GM06990 (cell line): ENCODE data around the gene ACSM2B.
"Not testable (repeated sequence)": the region's sequence is repeated elsewhere in the genome, so short reads cannot be mapped to it uniquely, and the experiment has no call there.

Source experiments
- DNase-seq: peaks from one replicate; pipeline ENCODE4 v3.0.0-alpha.2; 2011; ENCODE audit not compliant: insufficient read length; ENCODE audit errors: extremely low read depth
- H3K27me3 ChIP-seq: replicated peaks from 2 replicates; pipeline ENCODE4 v1.6.0; 2011; ENCODE audit warnings: low read length; ENCODE audit not compliant: control insufficient read depth, insufficient read depth
- H3K36me3 ChIP-seq: 2 replicates; pipeline ENCODE4 v1.5.1; 2011; ENCODE audit warnings: low read length; ENCODE audit not compliant: control insufficient read depth, insufficient read depth
- H3K4me3 ChIP-seq: replicated peaks from 2 replicates; pipeline ENCODE4 v1.5.1; 2011; ENCODE audit warnings: low read depth, mild to moderate bottlenecking, control low read depth, low read length
- CTCF ChIP-seq: IDR thresholded peaks from 2 replicates; pipeline ENCODE4 v1.5.1; 2011; ENCODE audit warnings: low read length, control low read depth, mild to moderate bottlenecking, inconsistent platforms; ENCODE audit not compliant: insufficient read depth, poor library complexity, severe bottlenecking

The ACSM2B gene

DNA sequence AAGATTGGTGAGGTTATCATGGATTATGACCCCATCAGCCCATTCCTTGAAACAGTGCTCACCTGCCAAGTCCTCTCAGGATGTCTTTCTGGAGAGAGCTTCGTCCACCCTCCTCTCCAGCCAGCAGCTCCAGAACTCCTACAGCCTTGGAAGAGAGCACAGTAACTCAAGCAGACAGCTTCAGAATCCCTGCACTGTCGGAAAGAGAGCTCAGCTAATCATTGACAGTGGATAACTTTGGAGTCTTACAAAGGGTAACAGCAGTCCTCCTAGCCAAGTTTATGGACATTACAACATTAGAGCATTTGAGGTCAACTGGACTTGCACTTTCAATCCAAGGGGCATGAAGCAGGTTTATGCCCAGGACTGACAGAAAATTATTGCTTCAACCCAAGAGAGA lies at the start of gene ACSM2B:
Gene ACSM2B (minus strand): TSS at position 223 of the 400 bp plus-strand sequence. CDS start 11,522 bp downstream, outside the sequence.
- not testable (repeated sequence) for H3K36me3 ChIP-seq, H3K27me3 ChIP-seq, DNase-seq, H3K4me3 ChIP-seq

DNA sequence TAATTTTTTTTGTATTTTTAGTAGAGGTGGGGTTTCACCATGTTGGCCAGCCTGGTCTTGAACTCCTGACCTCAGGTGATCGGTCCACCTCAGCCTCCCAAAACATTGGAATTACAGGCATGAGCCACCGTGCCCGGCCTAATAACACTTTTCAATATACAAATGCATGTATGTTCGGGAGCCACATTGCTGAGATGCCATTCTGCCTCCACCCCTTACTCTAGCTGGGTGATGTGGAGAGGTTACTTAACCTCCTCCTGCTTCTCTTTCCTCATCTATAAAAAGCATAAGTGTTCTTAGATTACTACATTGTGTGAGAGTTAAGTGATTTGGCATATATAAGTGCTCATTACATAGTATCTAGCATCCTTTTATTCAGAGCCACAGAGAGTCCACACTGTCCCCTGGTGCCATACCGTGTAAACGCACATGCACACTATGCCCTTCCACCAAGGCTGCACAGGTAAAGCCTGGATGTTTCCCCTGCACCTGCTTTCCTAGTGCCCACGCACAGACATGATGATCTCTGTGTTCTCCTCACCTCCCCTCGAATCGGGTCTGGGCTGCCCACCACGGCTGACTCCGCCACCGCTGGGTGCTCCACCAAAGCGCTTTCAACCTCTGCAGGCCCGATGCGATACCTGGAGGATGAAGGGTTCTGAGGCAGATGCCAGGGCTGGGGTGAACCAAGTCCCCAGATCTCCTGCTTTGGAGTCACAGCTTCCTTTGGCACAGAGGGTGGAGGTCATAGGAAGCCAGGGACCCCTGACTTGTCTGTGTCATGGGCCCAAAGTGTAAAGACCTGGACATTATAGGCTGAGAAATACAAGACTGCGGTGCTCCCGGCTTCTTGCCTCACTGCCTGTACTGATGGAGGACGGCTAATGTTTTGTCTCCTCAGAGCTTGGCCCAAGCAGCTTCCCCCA lies 49.0 kb upstream of the ACSM2B start:
- no peak for TF ChIP-seq CTCF
- no peak overlapping the region for H3K4me3 ChIP-seq
- no peaks in the 10 kb centered on the region for H3K27me3 ChIP-seq
- DNase-seq: no peak
- H3K36me3 ChIP-seq: no peaks in the 10 kb centered on the region

- no peaks in the 10 kb centered on the region for H3K36me3 ChIP-seq
- no peak for TF ChIP-seq CTCF
- H3K4me3 ChIP-seq: no peak overlapping the region
- DNase-seq: no peak
- no peaks in the 10 kb centered on the region for H3K27me3 ChIP-seq
Measured at GRCh38 chr16:20624205-20624604, 48.0 kb upstream of the ACSM2B start.

- H3K4me3 ChIP-seq: no peak overlapping the region
- H3K27me3 ChIP-seq: no peaks in the 10 kb centered on the region
- no peak for DNase-seq
- no peaks in the 10 kb centered on the region for H3K36me3 ChIP-seq
- TF ChIP-seq CTCF: no peak
Measured at GRCh38 chr16:20622498-20622870, 46.3 kb upstream of the ACSM2B start.

- H3K4me3 ChIP-seq: no peak overlapping the region
- H3K36me3 ChIP-seq: no peaks in the 10 kb centered on the region
- no peaks in the 10 kb centered on the region for H3K27me3 ChIP-seq
- DNase-seq: no peak
- no peak for TF ChIP-seq CTCF
Measured at GRCh38 chr16:20621406-20621805, 45.2 kb upstream of the ACSM2B start.

DNA sequence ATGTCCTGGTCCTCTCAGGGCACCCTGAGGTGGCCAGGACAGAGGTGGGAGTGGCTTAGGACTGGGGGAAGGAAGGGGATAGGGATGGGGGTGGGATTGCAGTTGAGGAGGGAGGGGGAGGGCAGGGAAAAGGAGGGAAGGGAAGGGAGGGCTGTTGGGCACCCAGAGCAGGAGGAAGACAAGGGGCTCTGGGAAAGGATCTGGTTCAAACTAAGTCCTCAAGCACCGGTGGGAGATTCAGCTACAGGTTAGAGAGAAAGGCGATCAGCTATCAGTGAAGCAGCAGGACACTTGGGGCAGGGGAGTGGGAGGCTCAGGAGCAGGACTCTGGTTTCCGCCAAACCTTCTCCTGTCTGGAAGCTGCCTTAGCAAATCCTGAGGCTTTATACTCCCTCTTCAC lies 44.6 kb upstream of the ACSM2B start:
- H3K27me3 ChIP-seq: no peaks in the 10 kb centered on the region
- TF ChIP-seq CTCF: no peak
- H3K36me3 ChIP-seq: no peaks in the 10 kb centered on the region
- H3K4me3 ChIP-seq: no peak overlapping the region
- no peak for DNase-seq
